Breast epithelium (tissue), 4 donors: ENCODE results near the gene CNDP1. TPM values are rescaled to one million over a fixed set of nuclear protein-coding genes. Genes with fewer than 3 reads are reported as not detected.

ENCODE experiments used
- DNase-seq, 2 donors: peaks; one replicate each; pipeline ENCODE4 v3.0.0-alpha.2; 2019; ENCODE audit warnings: low spot score in 2 of 2
- H3K27ac ChIP-seq, 2 donors: fragments of 200-600 bp; sonication (generic) in 1 of 2; one replicate each; pipeline ENCODE4 v1.5.1; 2016 to 2019; ENCODE audit warnings: mild to moderate bottlenecking in 1 of 2
- H3K27me3 ChIP-seq, 2 donors: fragments of 200-600 bp; sonication (generic) in 1 of 2; one replicate each; pipeline versions ENCODE4 v1.5.1 to v1.6.0; 2017 to 2019; ENCODE audit warnings: control low read depth in 1 of 2, mild to moderate bottlenecking in 1 of 2
- H3K36me3 ChIP-seq: fragments of 200-600 bp; one replicate; pipeline ENCODE4 v1.5.1; 2019
- H3K4me1 ChIP-seq, 2 donors: fragments of 200-600 bp; sonication (generic); one replicate each; pipeline ENCODE4 v1.5.1; 2016 to 2019; ENCODE audit warnings: control low read depth in 1 of 2
- H3K4me3 ChIP-seq, 3 donors: fragments of 200-600 bp; sonication (generic); 1 replicate in 2 of 3; 2 replicates in 1 of 3; pipeline ENCODE4 v1.5.1; 2016 to 2019; ENCODE audit warnings: mild to moderate bottlenecking in 3 of 3, moderate library complexity in 2 of 3
- H3K9me3 ChIP-seq, 2 donors: fragments of 200-600 bp; sonication (generic) in 1 of 2; one replicate each; pipeline ENCODE4 v1.5.1; 2016 to 2019; ENCODE audit warnings: control low read depth in 1 of 2
- CTCF ChIP-seq, 3 donors: fragments of 450-650 bp; IDR thresholded peaks; one replicate each; pipeline ENCODE4 v1.5.1; 2016 to 2017; ENCODE audit warnings: antibody characterized with exemption in 3 of 3, mild to moderate bottlenecking in 3 of 3, moderate library complexity in 3 of 3
- POLR2A ChIP-seq: fragments of 450-650 bp; IDR thresholded peaks from one replicate; pipeline ENCODE4 v1.6.1; 2016; ENCODE audit warnings: antibody characterized with exemption, mild to moderate bottlenecking, moderate library complexity
- POLR2AphosphoS5 ChIP-seq, 3 donors: sonication (generic); formaldehyde crosslinking; IDR thresholded peaks; one replicate each; pipeline ENCODE4 v1.6.1; 2017; ENCODE audit warnings: antibody characterized with exemption in 3 of 3
- intact Hi-C: fragments of 100-400 bp; cut with DNase I; formaldehyde crosslinking; loops from one replicate; pipeline ENCODE4 v1.15.1; 2023; ENCODE audit warnings: low total_unique reads
- total RNA-seq, 3 donors: library from RNA; depleted of rRNA; stranded (reverse); fragments of >200 nt; gene quantifications; one replicate each; pipeline ENCODE4 v1.1.0, GENCODE V29; 2016

CNDP1 gene
- total RNA-seq, 3 donors from 2014 or later: 0.33 TPM; not detected in 2

DNA sequence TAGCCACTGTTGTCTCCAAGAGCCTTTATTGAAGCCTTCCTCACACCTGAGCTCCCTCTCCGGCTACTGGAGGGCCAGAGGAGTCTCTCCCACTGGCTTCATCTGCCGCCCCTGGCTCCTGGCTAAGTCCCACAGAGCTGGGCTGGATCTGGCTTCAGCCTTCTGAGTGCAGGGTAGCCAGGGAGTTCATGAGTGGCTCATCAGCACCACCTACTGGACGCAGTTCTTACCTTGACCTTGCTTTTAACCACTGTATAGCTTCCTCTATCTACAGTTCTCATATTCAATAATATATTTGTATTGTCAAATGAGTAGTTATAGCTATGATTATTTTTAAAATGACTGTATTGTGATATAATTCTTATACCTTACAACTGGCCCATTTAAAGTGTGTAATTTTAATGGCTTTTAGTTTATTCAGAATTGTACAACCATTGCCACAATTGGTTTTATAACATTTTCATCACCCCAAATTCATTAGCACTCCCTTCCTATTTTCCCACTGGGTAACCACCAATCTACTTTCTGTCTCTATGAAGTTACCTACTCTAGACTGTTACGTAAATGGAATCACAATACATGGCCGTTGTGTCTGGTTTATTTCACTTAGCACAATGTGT, 17.7 kb downstream of the CNDP1 start:
- Histone ChIP-seq H3K4me3 (no peak overlapping the region), H3K9me3 (peaks cover 5 to 12% of the 10 kb centered on the region in 2 donors), H3K27me3 (no peaks in the 10 kb centered on the region), H3K4me1 (no peaks in the 10 kb centered on the region), H3K27ac (no peak overlapping the region), H3K36me3 (no peaks in the 10 kb centered on the region)
- DNase-seq: peak; percentile 67 to 72
- intact Hi-C loops: loop anchor here (10.0 kb wide), 1 partner anchor 197 kb away; no protein-coding TSS in a partner anchor
- TF ChIP-seq CTCF (IDR thresholded peaks at IDR 0.05) (peak; percentile 57 to 76 (median 68)), POLR2A (no peak), POLR2AphosphoS5 (IDR thresholded peaks at IDR 0.05) (no peak)

DNA sequence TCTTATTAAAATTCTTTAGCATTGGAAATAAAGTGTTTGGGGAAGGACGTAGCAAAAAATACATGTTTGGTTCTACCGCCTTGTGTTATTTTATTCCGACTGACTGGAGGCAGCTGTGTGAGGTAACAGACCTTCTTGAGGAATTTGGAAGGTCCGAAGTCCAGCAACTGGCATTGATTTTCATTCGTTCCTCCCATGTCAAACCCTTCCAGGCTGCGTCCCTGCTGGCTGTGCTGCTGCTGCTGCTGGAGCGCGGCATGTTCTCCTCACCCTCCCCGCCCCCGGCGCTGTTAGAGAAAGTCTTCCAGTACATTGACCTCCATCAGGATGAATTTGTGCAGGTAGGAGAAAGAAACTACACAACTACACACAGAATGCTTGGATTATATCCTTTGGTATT, 21.8 kb downstream of the CNDP1 start:
- Histone ChIP-seq H3K4me1 (no peaks in the 10 kb centered on the region), H3K27me3 (no peaks in the 10 kb centered on the region), H3K4me3 (no peak overlapping the region), H3K27ac (no peak overlapping the region), H3K9me3 (no peaks in the 10 kb centered on the region), H3K36me3 (no peaks in the 10 kb centered on the region)
- intact Hi-C loops: loop anchor here (10.0 kb wide), 1 partner anchor 201 kb away; no protein-coding TSS in a partner anchor
- no peak for DNase-seq
- TF ChIP-seq POLR2A (no peak), POLR2AphosphoS5 (IDR thresholded peaks at IDR 0.05) (no peak), CTCF (IDR thresholded peaks at IDR 0.05) (no peak)

- TF ChIP-seq POLR2A (no peak), POLR2AphosphoS5 (IDR thresholded peaks at IDR 0.05) (no peak), CTCF (IDR thresholded peaks at IDR 0.05) (no peak)
- DNase-seq: no peak
These were observed 23.8 kb downstream of the CNDP1 start for GRCh38 chr18:74558096-74558495.

DNA sequence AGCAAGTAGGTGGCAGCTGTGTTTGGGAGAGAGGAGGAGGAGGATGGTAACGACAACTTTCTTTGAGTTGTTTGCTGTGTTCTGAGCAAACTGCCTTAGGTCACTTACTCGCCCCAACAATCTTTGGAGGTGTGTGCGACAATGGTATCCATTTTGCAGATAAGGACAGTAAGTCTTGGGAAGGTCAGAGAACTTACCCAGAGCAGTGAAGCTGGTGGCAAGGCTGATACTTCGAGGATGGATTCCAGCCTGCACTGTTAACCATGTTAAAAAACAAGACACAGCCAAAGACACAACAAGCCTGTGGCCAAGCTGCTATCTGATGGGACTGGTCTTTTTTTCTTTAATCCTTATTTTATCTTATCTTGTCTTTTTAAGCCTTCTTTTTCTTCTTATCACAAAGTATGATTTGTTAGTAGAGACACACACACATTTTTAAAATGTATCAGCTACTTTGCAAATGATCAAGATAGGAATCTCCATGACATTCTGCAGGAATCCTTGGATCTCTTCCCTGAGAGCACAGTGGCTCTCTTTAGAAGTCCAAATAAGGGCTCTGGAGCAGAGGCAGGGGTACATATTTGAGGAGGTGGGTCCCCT, 27.9 kb downstream of the CNDP1 start:
- Histone ChIP-seq H3K27ac (no peak overlapping the region), H3K27me3 (no peaks in the 10 kb centered on the region), H3K4me3 (no peak overlapping the region), H3K36me3 (no peaks in the 10 kb centered on the region), H3K4me1 (no peaks in the 10 kb centered on the region), H3K9me3 (no peaks in the 10 kb centered on the region)
- no peak for TF ChIP-seq CTCF (IDR thresholded peaks at IDR 0.05)
- TF ChIP-seq POLR2AphosphoS5 (IDR thresholded peaks at IDR 0.05): no peak
- TF ChIP-seq POLR2A: no peak
- intact Hi-C loops: no loop called here
- DNase-seq: no peak

More at GRCh38 chr18:74558096-74558495, 23.8 kb downstream of the CNDP1 start:
- Histone ChIP-seq H3K4me3 (no peak overlapping the region), H3K4me1 (no peaks in the 10 kb centered on the region), H3K36me3 (no peaks in the 10 kb centered on the region), H3K27ac (no peak overlapping the region), H3K9me3 (no peaks in the 10 kb centered on the region), H3K27me3 (no peaks in the 10 kb centered on the region)
- intact Hi-C loops: loop anchor here (10.0 kb wide), 1 partner anchor 203 kb away; no protein-coding TSS in a partner anchor

GRCh38 chr18:74562775-74563174, 28.5 kb downstream of the CNDP1 start:
- H3K4me3 ChIP-seq: no peak overlapping the region
- H3K4me1 ChIP-seq: no peaks in the 10 kb centered on the region
- H3K9me3 ChIP-seq: no peaks in the 10 kb centered on the region
- H3K27ac ChIP-seq: no peak overlapping the region
- DNase-seq: no peak
- intact Hi-C loops: no loop called here
- H3K36me3 ChIP-seq: no peaks in the 10 kb centered on the region
- no peaks in the 10 kb centered on the region for H3K27me3 ChIP-seq
- no peak for TF ChIP-seq CTCF (IDR thresholded peaks at IDR 0.05)
- no peak for TF ChIP-seq POLR2AphosphoS5 (IDR thresholded peaks at IDR 0.05)
- TF ChIP-seq POLR2A: no peak
